ENCODE data around the gene TNIK.
"Not testable (repeated sequence)": the region's sequence is repeated elsewhere in the genome, so short reads cannot be mapped to it uniquely, and the experiment has no call there.

TNIK gene

GRCh38 chr3:171157286-171157685 is 302.9 kb downstream of the TNIK start:
- DNase-seq, result no peak

GRCh38 chr3:171156401-171157010 is 303.7 kb downstream of the TNIK start:
- no peak for DNase-seq

- DNase-seq, result no peak
Observed at GRCh38 chr3:171155122-171155700, 305.0 kb downstream of the TNIK start.

GRCh38 chr3:171150945-171151344 is 309.3 kb downstream of the TNIK start:
- no peak for DNase-seq

GRCh38 chr3:171149526-171150116 is 310.6 kb downstream of the TNIK start:
- DNase-seq, result no peak

- no peak for DNase-seq
Observed at GRCh38 chr3:171145798-171146197, 314.4 kb downstream of the TNIK start.

- DNase-seq, result no peak
Observed at GRCh38 chr3:171142985-171143384, 317.2 kb downstream of the TNIK start.

GRCh38 chr3:171140246-171140645 is 320.0 kb downstream of the TNIK start:
- DNase-seq, result no peak

- DNase-seq, result no peak
Observed at GRCh38 chr3:171138027-171138426, 322.2 kb downstream of the TNIK start.

- DNase-seq, result no peak
Observed at GRCh38 chr3:171135549-171135948, 324.7 kb downstream of the TNIK start.

GRCh38 chr3:171133796-171134569 is 326.2 kb downstream of the TNIK start:
- no peak for DNase-seq

- no peak for DNase-seq
Observed at GRCh38 chr3:171133337-171133736, 326.9 kb downstream of the TNIK start.

GRCh38 chr3:171132873-171133272 is 327.3 kb downstream of the TNIK start:
- DNase-seq, result no peak

GRCh38 chr3:171129827-171130226 is 330.4 kb downstream of the TNIK start:
- DNase-seq, result no peak

GRCh38 chr3:171127611-171128010 is 332.6 kb downstream of the TNIK start:
- DNase-seq, result no peak

- DNase-seq, result no peak
Observed at GRCh38 chr3:171126478-171127209, 333.6 kb downstream of the TNIK start.

- no peak for DNase-seq
Observed at GRCh38 chr3:171125010-171125409, 335.2 kb downstream of the TNIK start.

- no peak for DNase-seq
Observed at GRCh38 chr3:171123915-171124314, 336.3 kb downstream of the TNIK start.

- no peak for DNase-seq
Observed at GRCh38 chr3:171122861-171123260, 337.3 kb downstream of the TNIK start.

- DNase-seq, result no peak
Observed at GRCh38 chr3:171122240-171122639, 338.0 kb downstream of the TNIK start.

- DNase-seq, result no peak
Observed at GRCh38 chr3:171121801-171122200, 338.4 kb downstream of the TNIK start.

- not testable (repeated sequence) for DNase-seq
Observed at GRCh38 chr3:171119402-171119801, 340.8 kb downstream of the TNIK start.

- not testable (repeated sequence) for DNase-seq
Observed at GRCh38 chr3:171118993-171119392, 341.2 kb downstream of the TNIK start.

Measured in NCI-H187 (cell line).